K562 (cell line): ENCODE data around the gene UBR4. TPM values are rescaled to one million over a fixed set of nuclear protein-coding genes. Genes with fewer than 3 reads are reported as not detected.

Experiments
- BCOR ChIP-seq: fragments of 450-650 bp; IDR thresholded peaks from 2 replicates; pipeline ENCODE4 v1.6.1; 2016
- CBFA2T2 ChIP-seq: fragments of 450-650 bp; conservative IDR thresholded peaks from 2 replicates; pipeline ENCODE4 v1.6.1; 2017; ENCODE audit warnings: mild to moderate bottlenecking
- NFIC ChIP-seq: fragments of 450-650 bp; IDR thresholded peaks from 2 replicates; pipeline ENCODE4 v1.6.1; 2017; ENCODE audit warnings: mild to moderate bottlenecking, inconsistent platforms
- RBM25 ChIP-seq: fragments of 200-400 bp; formaldehyde crosslinking; IDR thresholded peaks from 2 replicates; pipeline ENCODE4 v1.6.1; 2018; ENCODE audit warnings: low read length, low read depth, moderate library complexity; ENCODE audit not compliant: severe bottlenecking
- polyA plus RNA-seq, 8 experiments: library from polyadenylated mRNA; depleted of rRNA in 4 of 8; stranded (reverse) in 5 of 8; unstranded in 3 of 8; fragments of >200 nt; fragmentation: Nextera tagmentation in 2 of 8; fragmentation: Illumina TruSeq in 1 of 8; extraction: Ambion mirVana in 2 of 8; extraction: Trizol in 1 of 8; gene quantifications; 2 replicates each; pipeline versions ENCODE4 v1.2.1 to v1.2.3, GENCODE V29; 2011 to 2014; ENCODE audit warnings: inconsistent platforms in 1 of 8, missing spikeins in 1 of 8
- total RNA-seq, 7 experiments: library from RNA; depleted of rRNA in 6 of 7; stranded (reverse); fragments of >200 nt in 6 of 7; fragmentation: Illumina TruSeq in 2 of 7; extraction: Trizol in 2 of 7; gene quantifications; 2 replicates each; pipeline versions ENCODE4 v1.2.1 to v1.2.3, GENCODE V29; 2011 to 2021; ENCODE audit warnings: low replicate concordance in 1 of 7
- TF ChIP-seq, protein P1 (sequence below), 2 experiments: fragments of 450-650 bp; IDR thresholded peaks; 2 replicates each; pipeline ENCODE4 v1.6.1; 2018; ENCODE audit warnings: mild to moderate bottlenecking in 2 of 2, low read depth in 1 of 2; ENCODE audit not compliant: partially characterized antibody in 2 of 2
- TF ChIP-seq, protein P2 (sequence below), 3 experiments: IDR thresholded peaks in 2 of 3; conservative IDR thresholded peaks in 1 of 3; 2 replicates each; pipeline ENCODE4 v1.5.1; 2011 to 2012; ENCODE audit warnings: low read length in 3 of 3, mild to moderate bottlenecking in 3 of 3, control low read depth in 2 of 3, improper control_type of control experiment in 1 of 3, inconsistent platforms in 1 of 3, low read depth in 1 of 3, mixed read lengths in 1 of 3, moderate library complexity in 1 of 3; ENCODE audit not compliant: insufficient read depth in 2 of 3

UBR4 gene
- total and polyA plus RNA-seq, 9 of the 15 experiments (the other 6 are each of a cell fraction or from before 2014, with no cell fraction given), result 55.4 to 277 (median 123) TPM

DNA sequence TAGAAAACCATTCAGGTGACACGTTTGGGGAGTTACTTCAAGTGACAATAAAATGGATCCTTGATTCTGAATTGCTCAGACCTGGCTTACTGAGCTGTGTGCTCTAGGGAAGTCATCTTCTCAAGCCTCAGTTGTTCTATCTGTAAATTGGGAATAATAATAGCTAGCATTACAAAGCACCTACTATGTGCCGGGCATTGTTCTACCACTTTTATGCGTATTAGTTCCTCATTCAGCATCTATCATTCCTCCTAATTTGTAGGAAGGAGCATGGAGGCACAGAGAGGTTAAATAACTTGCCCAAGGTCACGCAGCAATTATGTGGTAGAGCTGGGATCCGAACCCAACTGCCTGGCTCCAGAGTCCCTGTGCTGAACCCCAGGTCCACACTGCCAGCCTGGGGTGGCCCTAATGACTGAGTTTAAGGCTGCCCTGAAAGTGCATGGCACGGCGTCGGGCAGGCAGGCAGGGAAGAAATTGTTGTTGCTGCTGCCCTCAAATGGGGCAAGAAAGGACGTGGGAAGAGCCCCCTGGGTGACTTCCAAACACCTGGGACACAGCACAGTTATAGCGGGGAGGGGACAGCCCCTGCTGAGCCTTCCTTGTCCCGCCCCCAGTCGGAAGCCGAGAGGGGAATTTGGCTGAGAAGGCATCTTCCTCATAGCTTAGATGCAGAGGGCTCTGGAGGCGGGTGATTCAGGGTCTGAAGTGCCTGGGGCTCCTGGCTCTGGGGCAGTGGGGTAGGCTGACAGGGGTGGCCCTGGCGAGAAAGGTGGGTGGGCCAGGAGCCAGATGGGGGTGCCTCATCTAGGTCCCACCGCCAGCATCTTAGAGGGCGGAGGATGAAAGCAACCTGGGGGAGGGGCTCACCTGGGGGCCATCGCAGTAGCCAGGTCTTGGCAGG, 167.1 kb downstream of the UBR4 start (continued):
- TF ChIP-seq, protein P1, sequence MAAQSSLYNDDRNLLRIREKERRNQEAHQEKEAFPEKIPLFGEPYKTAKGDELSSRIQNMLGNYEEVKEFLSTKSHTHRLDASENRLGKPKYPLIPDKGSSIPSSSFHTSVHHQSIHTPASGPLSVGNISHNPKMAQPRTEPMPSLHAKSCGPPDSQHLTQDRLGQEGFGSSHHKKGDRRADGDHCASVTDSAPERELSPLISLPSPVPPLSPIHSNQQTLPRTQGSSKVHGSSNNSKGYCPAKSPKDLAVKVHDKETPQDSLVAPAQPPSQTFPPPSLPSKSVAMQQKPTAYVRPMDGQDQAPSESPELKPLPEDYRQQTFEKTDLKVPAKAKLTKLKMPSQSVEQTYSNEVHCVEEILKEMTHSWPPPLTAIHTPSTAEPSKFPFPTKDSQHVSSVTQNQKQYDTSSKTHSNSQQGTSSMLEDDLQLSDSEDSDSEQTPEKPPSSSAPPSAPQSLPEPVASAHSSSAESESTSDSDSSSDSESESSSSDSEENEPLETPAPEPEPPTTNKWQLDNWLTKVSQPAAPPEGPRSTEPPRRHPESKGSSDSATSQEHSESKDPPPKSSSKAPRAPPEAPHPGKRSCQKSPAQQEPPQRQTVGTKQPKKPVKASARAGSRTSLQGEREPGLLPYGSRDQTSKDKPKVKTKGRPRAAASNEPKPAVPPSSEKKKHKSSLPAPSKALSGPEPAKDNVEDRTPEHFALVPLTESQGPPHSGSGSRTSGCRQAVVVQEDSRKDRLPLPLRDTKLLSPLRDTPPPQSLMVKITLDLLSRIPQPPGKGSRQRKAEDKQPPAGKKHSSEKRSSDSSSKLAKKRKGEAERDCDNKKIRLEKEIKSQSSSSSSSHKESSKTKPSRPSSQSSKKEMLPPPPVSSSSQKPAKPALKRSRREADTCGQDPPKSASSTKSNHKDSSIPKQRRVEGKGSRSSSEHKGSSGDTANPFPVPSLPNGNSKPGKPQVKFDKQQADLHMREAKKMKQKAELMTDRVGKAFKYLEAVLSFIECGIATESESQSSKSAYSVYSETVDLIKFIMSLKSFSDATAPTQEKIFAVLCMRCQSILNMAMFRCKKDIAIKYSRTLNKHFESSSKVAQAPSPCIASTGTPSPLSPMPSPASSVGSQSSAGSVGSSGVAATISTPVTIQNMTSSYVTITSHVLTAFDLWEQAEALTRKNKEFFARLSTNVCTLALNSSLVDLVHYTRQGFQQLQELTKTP (IDR thresholded peaks at IDR 0.05; ENCODE audit: low read depth in 1 of 2, partially characterized antibody in 2 of 2), result no peak
- TF ChIP-seq CBFA2T2 (no peak), NFIC (no peak), BCOR (peak; percentile 57; the same call in 1 of the 2 replicates), RBM25 (peak; percentile 74)
- TF ChIP-seq, protein P2, sequence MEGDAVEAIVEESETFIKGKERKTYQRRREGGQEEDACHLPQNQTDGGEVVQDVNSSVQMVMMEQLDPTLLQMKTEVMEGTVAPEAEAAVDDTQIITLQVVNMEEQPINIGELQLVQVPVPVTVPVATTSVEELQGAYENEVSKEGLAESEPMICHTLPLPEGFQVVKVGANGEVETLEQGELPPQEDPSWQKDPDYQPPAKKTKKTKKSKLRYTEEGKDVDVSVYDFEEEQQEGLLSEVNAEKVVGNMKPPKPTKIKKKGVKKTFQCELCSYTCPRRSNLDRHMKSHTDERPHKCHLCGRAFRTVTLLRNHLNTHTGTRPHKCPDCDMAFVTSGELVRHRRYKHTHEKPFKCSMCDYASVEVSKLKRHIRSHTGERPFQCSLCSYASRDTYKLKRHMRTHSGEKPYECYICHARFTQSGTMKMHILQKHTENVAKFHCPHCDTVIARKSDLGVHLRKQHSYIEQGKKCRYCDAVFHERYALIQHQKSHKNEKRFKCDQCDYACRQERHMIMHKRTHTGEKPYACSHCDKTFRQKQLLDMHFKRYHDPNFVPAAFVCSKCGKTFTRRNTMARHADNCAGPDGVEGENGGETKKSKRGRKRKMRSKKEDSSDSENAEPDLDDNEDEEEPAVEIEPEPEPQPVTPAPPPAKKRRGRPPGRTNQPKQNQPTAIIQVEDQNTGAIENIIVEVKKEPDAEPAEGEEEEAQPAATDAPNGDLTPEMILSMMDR (IDR thresholded peaks at IDR 0.05 in 2 of 3, conservative IDR thresholded peaks at IDR 0.05 in 1 of 3; ENCODE audit: insufficient read depth in 2 of 3, low read depth in 1 of 3, low read length in 3 of 3), result 0 out of 6 replicates have a peak, but pooled peaks of 2 of the 3 experiments have one; percentile 13 to 15
